C4-2B (cell line): ENCODE measurements around the gene RAB24.

Source experiments
- CTCF ChIP-seq: fragments of 450-650 bp; conservative IDR thresholded peaks from 2 replicates; pipeline ENCODE4 v1.5.1; 2017; ENCODE audit warnings: mild to moderate bottlenecking
- ZFX ChIP-seq: fragments of 450-650 bp; IDR thresholded peaks from 2 replicates; pipeline ENCODE4 v1.6.1; 2017

GRCh38 chr5:177339107-177339638 lies 35.7 kb upstream of the RAB24 start:
- TF ChIP-seq CTCF = no peak
- TF ChIP-seq ZFX = no peak
